ENCODE data around the gene FBXW5. TPM values are rescaled to one million over a fixed set of nuclear protein-coding genes. Genes with fewer than 3 reads are reported as not detected.

Gene FBXW5
- polyA plus RNA-seq, 1 donor from 2014 or later: 138 TPM

DNA sequence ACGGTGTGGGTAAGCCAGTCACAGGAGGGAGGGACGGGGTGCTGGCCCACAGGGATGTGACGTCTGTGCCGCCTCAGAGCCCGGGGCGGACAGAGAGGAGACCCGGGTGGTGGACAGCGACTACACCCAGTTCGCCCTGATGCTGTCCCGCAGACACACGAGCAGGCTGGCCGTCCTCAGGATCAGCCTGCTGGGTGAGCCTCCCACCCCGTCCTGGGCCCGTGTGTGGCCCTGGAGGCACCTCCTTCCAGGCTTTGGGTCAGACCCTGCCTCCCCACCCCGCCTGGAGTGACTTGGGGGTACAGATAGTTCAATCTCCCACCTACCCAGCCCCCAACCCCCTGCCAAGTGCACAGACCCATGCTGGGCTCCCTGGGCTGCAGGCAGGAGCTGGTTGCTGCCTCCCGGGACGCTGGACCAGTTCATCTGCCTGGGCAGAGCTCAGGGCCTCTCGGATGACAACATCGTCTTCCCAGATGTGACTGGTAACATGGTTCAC is 9.3 kb upstream of the FBXW5 start:
- Histone ChIP-seq H3K9ac (ENCODE audit: low read length) (no peak overlapping the region), H3K9me2 (ENCODE audit: insufficient read depth, low read length) (no peaks in the 10 kb centered on the region), H3K79me2 (replicated peaks; ENCODE audit: insufficient read depth, low read length) (no peaks in the 10 kb centered on the region), H2AFZ (ENCODE audit: low read depth, low read length) (no peak overlapping the region), H3F3A (ENCODE audit: insufficient read depth, low read length, poor library complexity, severe bottlenecking) (no peaks in the 10 kb centered on the region), H3K4me2 (ENCODE audit: low read length) (no peak overlapping the region), H4K20me1 (ENCODE audit: insufficient read depth) (no peaks in the 10 kb centered on the region), H3K27me3 (ENCODE audit: insufficient read depth, low read depth, low read length) (no peaks in the 10 kb centered on the region), H3K9me3 (ENCODE audit: low read length) (no peaks in the 10 kb centered on the region), H3K4me3 (ENCODE audit: low read length) (no peak overlapping the region), H3K27ac (ENCODE audit: low read length) (no peak overlapping the region), H3K36me3 (ENCODE audit: insufficient read depth, low read length) (no peaks in the 10 kb centered on the region)
- TF ChIP-seq EZH2 (IDR thresholded peaks at IDR 0.05; ENCODE audit: borderline replicate concordance, insufficient read depth, low read length, poor library complexity, severe bottlenecking) (no peak), EP300 (conservative IDR thresholded peaks at IDR 0.05; ENCODE audit: poor library complexity, severe bottlenecking) (no peak), POLR2AphosphoS5 (IDR thresholded peaks at IDR 0.05) (no peak), RAD21 (conservative IDR thresholded peaks at IDR 0.05) (no peak), SMC3 (conservative IDR thresholded peaks at IDR 0.05; ENCODE audit: poor library complexity) (no peak), TAF1 (IDR thresholded peaks at IDR 0.05; ENCODE audit: low read depth) (no peak), MXI1 (conservative IDR thresholded peaks at IDR 0.05; ENCODE audit: poor library complexity, severe bottlenecking) (no peak)
- TF ChIP-seq, protein P1, sequence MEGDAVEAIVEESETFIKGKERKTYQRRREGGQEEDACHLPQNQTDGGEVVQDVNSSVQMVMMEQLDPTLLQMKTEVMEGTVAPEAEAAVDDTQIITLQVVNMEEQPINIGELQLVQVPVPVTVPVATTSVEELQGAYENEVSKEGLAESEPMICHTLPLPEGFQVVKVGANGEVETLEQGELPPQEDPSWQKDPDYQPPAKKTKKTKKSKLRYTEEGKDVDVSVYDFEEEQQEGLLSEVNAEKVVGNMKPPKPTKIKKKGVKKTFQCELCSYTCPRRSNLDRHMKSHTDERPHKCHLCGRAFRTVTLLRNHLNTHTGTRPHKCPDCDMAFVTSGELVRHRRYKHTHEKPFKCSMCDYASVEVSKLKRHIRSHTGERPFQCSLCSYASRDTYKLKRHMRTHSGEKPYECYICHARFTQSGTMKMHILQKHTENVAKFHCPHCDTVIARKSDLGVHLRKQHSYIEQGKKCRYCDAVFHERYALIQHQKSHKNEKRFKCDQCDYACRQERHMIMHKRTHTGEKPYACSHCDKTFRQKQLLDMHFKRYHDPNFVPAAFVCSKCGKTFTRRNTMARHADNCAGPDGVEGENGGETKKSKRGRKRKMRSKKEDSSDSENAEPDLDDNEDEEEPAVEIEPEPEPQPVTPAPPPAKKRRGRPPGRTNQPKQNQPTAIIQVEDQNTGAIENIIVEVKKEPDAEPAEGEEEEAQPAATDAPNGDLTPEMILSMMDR (IDR thresholded peaks at IDR 0.05; ENCODE audit: poor library complexity, severe bottlenecking): no peak

DNA sequence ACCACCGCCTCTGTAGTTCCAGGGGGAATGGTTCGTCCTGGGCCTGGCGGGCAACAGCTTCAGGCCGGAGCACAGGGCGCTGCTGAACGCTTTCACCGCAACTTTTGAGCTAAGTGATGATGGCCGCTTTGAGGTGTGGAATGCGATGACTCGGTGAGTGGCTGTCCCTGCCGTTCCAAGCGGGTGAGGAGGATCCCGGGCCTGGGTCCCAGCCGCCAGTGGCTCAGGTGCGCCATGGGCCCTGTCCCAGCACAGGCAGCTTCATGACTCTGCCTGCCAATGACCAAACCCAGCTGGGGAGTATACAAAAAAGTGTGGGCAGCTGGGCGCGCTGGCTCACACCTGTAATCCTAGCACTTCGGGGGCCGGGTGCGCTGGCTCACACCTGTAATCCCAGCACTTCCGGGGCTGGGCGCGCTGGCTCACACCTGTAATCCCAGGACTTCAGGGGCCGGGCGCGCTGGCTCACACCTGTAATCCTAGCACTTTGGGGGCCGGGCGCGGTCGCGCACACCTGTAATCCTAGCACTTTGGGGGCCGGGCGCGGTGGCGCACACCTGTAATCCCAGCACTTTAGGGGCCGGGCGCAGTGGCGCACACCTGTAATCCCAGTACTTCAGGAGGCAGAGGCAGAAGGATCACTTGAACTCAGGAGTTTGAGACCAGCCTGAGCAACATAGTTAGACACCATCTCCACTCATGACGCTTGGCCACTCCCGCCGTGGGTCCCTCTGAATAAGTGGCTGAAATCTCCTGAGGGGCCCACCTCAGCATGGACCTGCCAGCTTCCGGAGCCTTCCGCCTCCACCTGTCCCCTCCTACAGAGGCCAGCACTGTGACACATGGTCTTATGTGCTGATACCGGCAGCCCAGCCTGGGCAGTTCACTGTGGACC is 8.6 kb upstream of the FBXW5 start:
- H4K20me1 ChIP-seq (ENCODE audit: insufficient read depth): no peaks in the 10 kb centered on the region
- H3K9ac ChIP-seq (ENCODE audit: low read length): no peak overlapping the region
- H3K4me3 ChIP-seq (ENCODE audit: low read length): no peak overlapping the region
- no peaks in the 10 kb centered on the region for H3K9me3 ChIP-seq (ENCODE audit: low read length)
- H3K27ac ChIP-seq (ENCODE audit: low read length): no peak overlapping the region
- no peaks in the 10 kb centered on the region for H3K36me3 ChIP-seq (ENCODE audit: insufficient read depth, low read length)
- no peak overlapping the region for H3K4me2 ChIP-seq (ENCODE audit: low read length)
- no peaks in the 10 kb centered on the region for H3K9me2 ChIP-seq (ENCODE audit: insufficient read depth, low read length)
- no peaks in the 10 kb centered on the region for H3K27me3 ChIP-seq (ENCODE audit: insufficient read depth, low read depth, low read length)
- TF ChIP-seq POLR2AphosphoS5 (IDR thresholded peaks at IDR 0.05) (no peak), MXI1 (conservative IDR thresholded peaks at IDR 0.05; ENCODE audit: poor library complexity, severe bottlenecking) (no peak), SMC3 (conservative IDR thresholded peaks at IDR 0.05; ENCODE audit: poor library complexity) (no peak), EP300 (conservative IDR thresholded peaks at IDR 0.05; ENCODE audit: poor library complexity, severe bottlenecking) (no peak), TAF1 (IDR thresholded peaks at IDR 0.05; ENCODE audit: low read depth) (no peak), RAD21 (conservative IDR thresholded peaks at IDR 0.05) (no peak), EZH2 (IDR thresholded peaks at IDR 0.05; ENCODE audit: borderline replicate concordance, insufficient read depth, low read length, poor library complexity, severe bottlenecking) (no peak)
- TF ChIP-seq, protein P2, sequence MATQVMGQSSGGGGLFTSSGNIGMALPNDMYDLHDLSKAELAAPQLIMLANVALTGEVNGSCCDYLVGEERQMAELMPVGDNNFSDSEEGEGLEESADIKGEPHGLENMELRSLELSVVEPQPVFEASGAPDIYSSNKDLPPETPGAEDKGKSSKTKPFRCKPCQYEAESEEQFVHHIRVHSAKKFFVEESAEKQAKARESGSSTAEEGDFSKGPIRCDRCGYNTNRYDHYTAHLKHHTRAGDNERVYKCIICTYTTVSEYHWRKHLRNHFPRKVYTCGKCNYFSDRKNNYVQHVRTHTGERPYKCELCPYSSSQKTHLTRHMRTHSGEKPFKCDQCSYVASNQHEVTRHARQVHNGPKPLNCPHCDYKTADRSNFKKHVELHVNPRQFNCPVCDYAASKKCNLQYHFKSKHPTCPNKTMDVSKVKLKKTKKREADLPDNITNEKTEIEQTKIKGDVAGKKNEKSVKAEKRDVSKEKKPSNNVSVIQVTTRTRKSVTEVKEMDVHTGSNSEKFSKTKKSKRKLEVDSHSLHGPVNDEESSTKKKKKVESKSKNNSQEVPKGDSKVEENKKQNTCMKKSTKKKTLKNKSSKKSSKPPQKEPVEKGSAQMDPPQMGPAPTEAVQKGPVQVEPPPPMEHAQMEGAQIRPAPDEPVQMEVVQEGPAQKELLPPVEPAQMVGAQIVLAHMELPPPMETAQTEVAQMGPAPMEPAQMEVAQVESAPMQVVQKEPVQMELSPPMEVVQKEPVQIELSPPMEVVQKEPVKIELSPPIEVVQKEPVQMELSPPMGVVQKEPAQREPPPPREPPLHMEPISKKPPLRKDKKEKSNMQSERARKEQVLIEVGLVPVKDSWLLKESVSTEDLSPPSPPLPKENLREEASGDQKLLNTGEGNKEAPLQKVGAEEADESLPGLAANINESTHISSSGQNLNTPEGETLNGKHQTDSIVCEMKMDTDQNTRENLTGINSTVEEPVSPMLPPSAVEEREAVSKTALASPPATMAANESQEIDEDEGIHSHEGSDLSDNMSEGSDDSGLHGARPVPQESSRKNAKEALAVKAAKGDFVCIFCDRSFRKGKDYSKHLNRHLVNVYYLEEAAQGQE (IDR thresholded peaks at IDR 0.05; ENCODE audit: borderline replicate concordance): no peak
- TF ChIP-seq, protein P1 (IDR thresholded peaks at IDR 0.05; ENCODE audit: poor library complexity, severe bottlenecking): no peak
- H3F3A ChIP-seq (ENCODE audit: insufficient read depth, low read length, poor library complexity, severe bottlenecking): no peaks in the 10 kb centered on the region
- H3K79me2 ChIP-seq (replicated peaks; ENCODE audit: insufficient read depth, low read length): no peaks in the 10 kb centered on the region
- no peak overlapping the region for H2AFZ ChIP-seq (ENCODE audit: low read depth, low read length)
